ENCODE measurements around the gene STN1.

The STN1 gene

GRCh38 chr10:103954543-103954942 is 36.6 kb upstream of the STN1 start:
- no peaks in the 10 kb centered on the region for H3K36me3 ChIP-seq
- no peak overlapping the region for H3K27ac ChIP-seq
- H3K9me3 ChIP-seq (ENCODE audit: severe bottlenecking): no peaks in the 10 kb centered on the region
- DNase-seq: no peak
- no peak for TF ChIP-seq CTCF (IDR thresholded peaks at IDR 0.05; ENCODE audit: low read depth, low read length)
- no peak overlapping the region for H3K4me3 ChIP-seq (ENCODE audit: low read depth, low read length)
- H3K27me3 ChIP-seq (ENCODE audit: insufficient read depth, low read depth, severe bottlenecking): no peaks in the 10 kb centered on the region

DNA sequence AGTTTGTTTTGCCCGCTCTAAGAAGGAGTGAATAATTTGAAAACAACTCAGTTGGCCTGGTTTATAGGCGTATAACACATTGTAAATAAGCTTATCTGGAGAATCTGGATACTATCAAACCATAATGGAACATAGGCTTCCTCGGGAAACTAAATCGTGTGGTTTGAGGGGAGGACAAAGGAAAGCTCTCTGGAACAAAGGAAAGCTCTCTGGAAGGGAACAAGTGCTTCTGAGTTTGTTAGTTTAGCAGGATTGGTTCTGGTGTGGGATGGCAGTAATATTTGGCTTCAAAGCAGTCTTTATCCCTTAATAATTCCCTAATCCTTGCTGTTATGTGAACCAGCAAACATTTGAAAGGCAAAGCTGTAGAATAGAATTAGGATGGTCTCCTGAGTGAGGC is 34.0 kb upstream of the STN1 start:
- Histone ChIP-seq H3K27me3 (ENCODE audit: insufficient read depth, low read depth, severe bottlenecking) (no peaks in the 10 kb centered on the region), H3K36me3 (no peaks in the 10 kb centered on the region), H3K4me3 (ENCODE audit: low read depth, low read length) (no peak overlapping the region), H3K27ac (no peak overlapping the region), H3K9me3 (ENCODE audit: severe bottlenecking) (no peaks in the 10 kb centered on the region)
- TF ChIP-seq CTCF (IDR thresholded peaks at IDR 0.05; ENCODE audit: low read depth, low read length): no peak
- no peak for DNase-seq

DNA sequence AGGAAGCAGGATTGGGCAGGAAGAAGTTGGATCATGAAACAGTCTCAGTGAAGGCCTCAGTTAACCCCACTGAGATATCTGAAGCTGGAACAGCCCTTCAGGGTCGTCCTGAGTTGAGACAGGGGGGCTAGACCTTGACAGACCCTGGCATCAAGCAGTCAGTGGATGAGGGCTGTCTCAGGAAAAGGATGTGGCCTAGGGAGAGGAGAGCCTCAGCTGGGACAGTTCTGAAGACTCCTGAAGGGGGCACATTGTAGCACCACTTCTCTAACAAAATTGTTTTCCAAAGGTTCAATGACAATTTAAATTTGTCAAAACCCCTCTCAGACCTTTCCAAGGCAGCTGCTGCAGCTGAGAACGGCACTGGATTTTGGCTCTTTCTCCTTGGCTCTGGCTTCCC is 33.2 kb upstream of the STN1 start:
- DNase-seq: no peak
- TF ChIP-seq CTCF (IDR thresholded peaks at IDR 0.05; ENCODE audit: low read depth, low read length): no peak
- no peak overlapping the region for H3K27ac ChIP-seq
- no peak overlapping the region for H3K4me3 ChIP-seq (ENCODE audit: low read depth, low read length)
- H3K9me3 ChIP-seq (ENCODE audit: severe bottlenecking): no peaks in the 10 kb centered on the region
- no peaks in the 10 kb centered on the region for H3K27me3 ChIP-seq (ENCODE audit: insufficient read depth, low read depth, severe bottlenecking)
- no peaks in the 10 kb centered on the region for H3K36me3 ChIP-seq

- Histone ChIP-seq H3K9me3 (ENCODE audit: severe bottlenecking) (no peaks in the 10 kb centered on the region), H3K27ac (no peak overlapping the region), H3K27me3 (ENCODE audit: insufficient read depth, low read depth, severe bottlenecking) (no peaks in the 10 kb centered on the region)
Measured at GRCh38 chr10:103949728-103950127, 31.7 kb upstream of the STN1 start.

GRCh38 chr10:103947799-103948516 is 30.0 kb upstream of the STN1 start:
- H3K36me3 ChIP-seq: no peaks in the 10 kb centered on the region
- TF ChIP-seq CTCF (IDR thresholded peaks at IDR 0.05; ENCODE audit: low read depth, low read length): no peak
- DNase-seq: no peak
- H3K27me3 ChIP-seq (ENCODE audit: insufficient read depth, low read depth, severe bottlenecking): no peaks in the 10 kb centered on the region
- H3K27ac ChIP-seq: no peak overlapping the region
- no peaks in the 10 kb centered on the region for H3K9me3 ChIP-seq (ENCODE audit: severe bottlenecking)
- no peak overlapping the region for H3K4me3 ChIP-seq (ENCODE audit: low read depth, low read length)

More at GRCh38 chr10:103949728-103950127, 31.7 kb upstream of the STN1 start:
- no peak for DNase-seq
- H3K36me3 ChIP-seq: no peaks in the 10 kb centered on the region
- no peak for TF ChIP-seq CTCF (IDR thresholded peaks at IDR 0.05; ENCODE audit: low read depth, low read length)
- no peak overlapping the region for H3K4me3 ChIP-seq (ENCODE audit: low read depth, low read length)

- Histone ChIP-seq H3K9me3 (ENCODE audit: severe bottlenecking) (no peaks in the 10 kb centered on the region), H3K36me3 (no peaks in the 10 kb centered on the region), H3K27ac (no peak overlapping the region), H3K4me3 (ENCODE audit: low read depth, low read length) (no peak overlapping the region), H3K27me3 (ENCODE audit: insufficient read depth, low read depth, severe bottlenecking) (no peaks in the 10 kb centered on the region)
- no peak for TF ChIP-seq CTCF (IDR thresholded peaks at IDR 0.05; ENCODE audit: low read depth, low read length)
- no peak for DNase-seq
Measured at GRCh38 chr10:103942866-103943265, 24.9 kb upstream of the STN1 start.
